ENCODE data around the gene MAPRE3. TPM values are rescaled to one million over a fixed set of nuclear protein-coding genes. Genes with fewer than 3 reads are reported as not detected.

MAPRE3 gene
- total RNA-seq, 2 experiments from 2014 or later = 1.00 to 1.3 TPM

DNA sequence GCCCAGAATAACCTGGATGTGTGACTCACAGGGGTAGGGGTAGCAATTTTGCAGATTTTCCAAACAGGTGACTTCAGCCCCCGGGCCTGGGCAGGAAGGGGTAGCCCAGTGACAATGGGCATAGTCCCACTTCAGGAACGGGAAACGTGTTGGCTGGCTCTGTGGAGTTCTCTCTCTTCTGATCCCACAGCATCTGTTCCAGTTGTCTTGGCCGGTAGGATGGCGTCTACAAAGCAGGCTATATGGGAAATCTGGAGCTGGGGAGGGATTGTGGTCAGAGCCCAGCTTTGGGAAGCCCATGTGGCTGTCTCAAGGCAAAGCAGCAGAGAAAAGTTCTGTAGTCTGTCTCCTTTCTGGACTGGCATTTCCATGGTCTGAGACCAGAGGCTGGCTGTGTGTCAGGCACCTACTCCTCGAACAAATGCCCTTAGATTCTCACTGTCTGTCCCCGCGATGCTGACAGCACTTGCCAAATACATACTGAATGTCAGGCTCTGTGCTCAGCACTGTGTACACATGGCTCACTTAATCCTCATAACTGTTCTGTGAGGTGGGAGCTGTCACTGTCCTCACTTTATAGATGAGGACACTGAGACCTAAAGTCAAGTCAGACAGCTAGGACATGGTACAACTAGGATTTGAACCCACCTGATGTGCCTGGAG is 44.5 kb downstream of the MAPRE3 start:
- ChIA-PET CTCF (interaction anchor here (0.5 to 3.5 kb wide), 3 partner anchors 46 to 966 kb away, joined by 3 to 40 read pairs (median 4); no protein-coding TSS in a partner anchor), POLR2A (no interaction called here)
- H3K36me3 Mint-ChIP-seq (ENCODE audit: low read depth) = no peaks in the 10 kb centered on the region
- H3K27me3 Mint-ChIP-seq = peaks cover 2% of the 10 kb centered on the region
- DNase-seq = no peak
- H3K4me3 Mint-ChIP-seq = no peak overlapping the region
- peaks cover 9% of the 10 kb centered on the region for H3K4me1 Mint-ChIP-seq
- H3K9me3 Mint-ChIP-seq = no peaks in the 10 kb centered on the region
- H3K27ac Mint-ChIP-seq = no peak overlapping the region

DNA sequence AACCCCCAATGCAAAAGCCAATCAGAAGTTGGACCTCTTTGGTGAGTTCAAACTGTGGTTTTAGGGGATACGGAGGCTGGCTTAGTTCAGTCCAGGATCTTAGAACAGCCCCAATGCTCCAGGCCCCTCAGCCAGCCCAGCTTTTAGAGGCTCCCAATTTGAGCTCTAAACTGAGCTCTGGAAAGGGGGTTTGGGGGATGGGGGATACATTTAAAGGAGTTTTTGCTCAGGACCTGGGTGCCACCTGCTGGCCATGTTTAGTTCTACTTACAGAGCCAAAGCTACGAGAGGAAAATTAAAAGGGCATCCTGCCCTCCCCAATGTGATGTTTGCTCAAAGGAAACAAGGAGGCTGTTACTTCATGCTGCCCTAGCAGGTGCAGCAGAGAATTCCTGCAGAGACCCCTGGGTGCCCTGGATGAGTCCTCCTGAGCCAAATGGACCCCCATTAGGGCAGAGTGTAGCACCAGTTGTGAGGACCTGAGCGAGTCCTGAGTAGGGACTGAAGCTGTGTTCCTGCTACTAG is 46.4 kb downstream of the MAPRE3 start:
- Mint-ChIP-seq H3K9me3 (no peaks in the 10 kb centered on the region), H3K27me3 (no peaks in the 10 kb centered on the region), H3K27ac (no peak overlapping the region), H3K36me3 (ENCODE audit: low read depth) (no peaks in the 10 kb centered on the region), H3K4me1 (peaks cover 5% of the 10 kb centered on the region), H3K4me3 (no peak overlapping the region)
- peak; percentile 61 for DNase-seq
- CTCF ChIA-PET = interaction anchor here (0.6 to 3.5 kb wide), 26 partner anchors 9 to 1291 kb away, joined by 3 to 40 read pairs (median 4); no protein-coding TSS in a partner anchor
- POLR2A ChIA-PET = interaction anchor here (0.6 kb wide), 1 partner anchor 23 kb away, joined by 3 read pairs; no protein-coding TSS in a partner anchor

DNA sequence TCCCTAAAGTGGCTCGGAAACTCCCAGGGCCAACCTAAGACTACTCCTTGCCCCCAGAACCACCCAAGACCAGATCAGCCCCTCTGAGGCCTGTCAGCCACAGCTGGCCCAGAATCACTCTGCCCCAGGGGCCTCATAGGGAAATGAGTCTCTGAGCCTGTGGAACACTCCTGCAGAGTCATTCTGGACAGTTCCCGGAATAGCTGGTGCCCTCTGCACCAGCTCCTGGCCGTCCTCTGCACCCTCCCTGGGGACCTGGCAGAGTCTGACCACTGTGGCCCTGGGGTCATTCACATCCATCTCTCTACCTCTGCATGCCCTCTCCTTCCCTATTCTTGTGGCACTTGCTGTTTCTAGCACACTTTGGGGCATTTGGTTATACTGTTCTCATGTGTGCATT is 47.7 kb downstream of the MAPRE3 start:
- POLR2A ChIA-PET = interaction anchor here (0.6 kb wide), 1 partner anchor 42 kb away, joined by 3 read pairs; no protein-coding TSS in a partner anchor
- no peak overlapping the region for H3K27ac Mint-ChIP-seq
- H3K36me3 Mint-ChIP-seq (ENCODE audit: low read depth) = no peaks in the 10 kb centered on the region
- no peak for DNase-seq
- no peaks in the 10 kb centered on the region for H3K9me3 Mint-ChIP-seq
- H3K4me1 Mint-ChIP-seq = peaks cover 5% of the 10 kb centered on the region
- H3K27me3 Mint-ChIP-seq = no peaks in the 10 kb centered on the region
- no peak overlapping the region for H3K4me3 Mint-ChIP-seq
- CTCF ChIA-PET = interaction anchor here (0.6 to 3.5 kb wide), 3 partner anchors 56 to 271 kb away, joined by 3 to 40 read pairs (median 4); no protein-coding TSS in a partner anchor

DNA sequence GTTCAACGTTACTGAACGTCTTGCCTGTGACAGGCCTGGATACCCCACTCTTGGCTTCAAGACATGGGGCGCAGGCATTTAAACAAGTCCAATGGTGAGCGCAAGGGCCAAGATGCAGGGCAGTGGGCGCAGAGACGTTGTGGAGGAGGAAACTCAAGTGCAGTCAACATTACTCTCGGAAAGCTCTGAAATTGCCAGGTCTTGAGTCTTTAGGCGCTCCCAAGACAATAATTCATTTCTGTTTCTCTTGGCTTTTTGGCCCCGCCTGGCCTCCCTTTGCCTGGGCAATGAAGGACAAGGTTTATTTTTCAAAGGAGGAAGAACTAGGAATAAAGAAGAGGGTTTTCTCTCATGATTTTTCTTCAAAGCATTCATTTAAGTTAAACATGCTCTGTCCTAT is 49.0 kb downstream of the MAPRE3 start:
- Mint-ChIP-seq H3K36me3 (ENCODE audit: low read depth) (no peaks in the 10 kb centered on the region), H3K4me1 (peaks cover 5% of the 10 kb centered on the region), H3K4me3 (no peak overlapping the region), H3K9me3 (no peaks in the 10 kb centered on the region), H3K27me3 (no peaks in the 10 kb centered on the region), H3K27ac (no peak overlapping the region)
- ChIA-PET CTCF (no interaction called here), POLR2A (no interaction called here)
- no peak for DNase-seq

DNA sequence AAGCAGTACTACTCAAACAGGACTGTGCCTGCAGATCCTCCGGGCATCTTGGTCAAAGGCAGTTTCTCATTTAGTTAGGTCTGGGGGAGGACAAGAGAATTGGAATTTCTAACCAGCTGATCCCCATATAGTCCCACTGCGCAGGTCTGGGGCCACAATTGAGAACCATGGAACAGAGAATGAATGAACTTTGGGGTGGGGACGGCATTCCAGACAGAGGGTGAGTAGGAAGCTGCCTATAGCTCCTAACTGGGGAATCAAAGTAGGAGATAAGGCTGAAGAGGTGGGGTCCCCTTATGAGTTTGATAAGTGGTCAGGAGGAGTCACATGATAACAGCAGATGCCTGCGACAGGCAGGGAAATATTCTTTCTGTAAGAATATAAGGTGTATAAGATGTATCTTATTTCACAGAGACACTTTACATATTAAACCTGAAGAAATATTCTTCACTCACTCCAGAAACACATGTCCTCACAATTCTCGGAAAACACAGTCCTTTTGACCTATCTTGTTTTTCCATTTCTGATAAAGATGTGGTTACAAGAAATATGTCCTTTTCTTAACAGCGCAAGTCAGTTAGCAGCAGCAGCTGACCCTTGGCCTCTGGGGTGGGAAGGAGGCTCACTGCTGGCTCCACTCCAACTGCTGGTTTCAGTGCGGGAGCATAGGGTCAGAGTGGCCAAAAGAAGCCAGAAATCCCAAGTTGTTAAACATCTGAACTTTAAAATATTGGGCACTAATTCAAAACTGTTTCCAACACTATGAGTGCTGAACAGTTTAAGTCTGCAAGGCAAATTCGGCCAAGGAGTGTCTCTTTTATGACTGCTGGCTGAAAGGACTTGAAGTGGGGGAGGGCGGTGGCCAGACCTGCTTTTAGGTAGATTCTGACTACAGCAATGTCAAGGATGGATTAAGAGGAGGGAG is 49.8 kb downstream of the MAPRE3 start:
- DNase-seq = no peak
- peaks cover 5% of the 10 kb centered on the region for H3K4me1 Mint-ChIP-seq
- ChIA-PET POLR2A (no interaction called here), CTCF (no interaction called here)
- no peak overlapping the region for H3K27ac Mint-ChIP-seq
- H3K4me3 Mint-ChIP-seq = no peak overlapping the region
- no peaks in the 10 kb centered on the region for H3K27me3 Mint-ChIP-seq
- H3K9me3 Mint-ChIP-seq = no peaks in the 10 kb centered on the region
- H3K36me3 Mint-ChIP-seq (ENCODE audit: low read depth) = no peaks in the 10 kb centered on the region

DNA sequence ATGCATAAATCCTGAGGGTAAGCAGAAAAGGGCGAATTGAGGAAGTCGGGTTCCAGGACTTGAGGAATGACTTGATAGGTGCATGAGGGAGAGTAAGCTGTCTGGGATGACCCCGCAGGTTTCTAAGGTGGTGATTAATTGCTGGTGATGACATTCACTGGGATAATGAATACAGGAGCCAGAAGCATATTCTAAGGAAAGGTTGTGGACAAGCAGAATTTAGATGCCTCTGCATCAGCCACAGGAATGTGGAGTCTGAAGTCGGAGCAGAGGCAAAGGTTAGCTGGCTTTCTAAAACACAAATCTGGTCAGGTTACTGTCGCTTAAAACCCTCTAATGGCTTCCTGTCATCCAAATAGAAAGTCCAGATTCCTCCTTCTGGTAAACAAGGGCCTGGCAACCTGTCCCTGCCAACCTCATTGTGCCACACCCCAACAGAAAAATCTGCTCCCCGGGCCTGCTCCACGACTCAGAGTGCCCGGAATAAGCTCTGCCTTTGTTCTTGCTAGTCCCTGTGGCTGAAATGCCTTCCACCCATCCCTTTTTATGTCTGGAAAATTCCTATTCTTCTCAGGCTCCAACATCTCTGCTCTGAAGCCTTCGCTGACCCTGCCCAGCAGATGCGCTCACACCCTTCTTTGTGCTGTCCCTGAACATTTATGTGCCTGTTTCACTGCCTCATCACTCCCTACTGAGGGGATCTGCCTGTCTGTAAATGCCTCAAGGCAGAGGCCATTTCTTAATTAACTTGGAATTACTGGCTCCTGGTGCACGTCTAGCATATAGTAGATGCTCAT is 51.0 kb downstream of the MAPRE3 start:
- Mint-ChIP-seq H3K27ac (no peak overlapping the region), H3K9me3 (no peaks in the 10 kb centered on the region), H3K36me3 (ENCODE audit: low read depth) (no peaks in the 10 kb centered on the region), H3K4me1 (no peaks in the 10 kb centered on the region), H3K4me3 (no peak overlapping the region), H3K27me3 (no peaks in the 10 kb centered on the region)
- POLR2A ChIA-PET = no interaction called here
- no peak for DNase-seq
- CTCF ChIA-PET = interaction anchor here (0.7 to 1.6 kb wide), 2 partner anchors 18 to 46 kb away, joined by 3 to 5 read pairs; no protein-coding TSS in a partner anchor

DNA sequence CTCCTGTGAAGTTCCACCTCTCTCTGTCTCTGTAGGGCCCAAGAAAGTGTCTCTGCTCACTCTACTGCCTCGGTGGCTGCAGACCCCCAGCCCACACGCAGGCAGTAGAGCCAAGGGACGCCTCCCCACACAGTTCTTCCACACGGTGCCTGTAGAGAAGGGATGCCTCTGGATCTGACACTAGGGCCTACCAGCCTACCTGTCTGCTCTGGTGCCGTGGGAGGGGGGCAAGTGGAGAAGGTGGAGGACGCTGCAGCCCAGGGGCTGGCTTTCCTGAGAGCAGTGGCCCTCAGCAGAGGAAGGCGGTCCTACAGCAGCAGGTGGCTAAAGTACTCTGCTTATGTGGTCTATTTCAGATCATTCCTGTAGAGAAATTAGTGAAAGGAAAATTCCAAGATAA is 53.3 kb downstream of the MAPRE3 start:
- ChIA-PET POLR2A (interaction anchor here (0.7 kb wide), 1 partner anchor 129 kb away, joined by 3 read pairs; no protein-coding TSS in a partner anchor), CTCF (no interaction called here)
- Mint-ChIP-seq H3K36me3 (ENCODE audit: low read depth) (peaks cover 1% of the 10 kb centered on the region), H3K27ac (no peak overlapping the region), H3K4me1 (peaks cover 5% of the 10 kb centered on the region), H3K9me3 (no peaks in the 10 kb centered on the region), H3K4me3 (no peak overlapping the region), H3K27me3 (no peaks in the 10 kb centered on the region)
- DNase-seq = no peak

DNA sequence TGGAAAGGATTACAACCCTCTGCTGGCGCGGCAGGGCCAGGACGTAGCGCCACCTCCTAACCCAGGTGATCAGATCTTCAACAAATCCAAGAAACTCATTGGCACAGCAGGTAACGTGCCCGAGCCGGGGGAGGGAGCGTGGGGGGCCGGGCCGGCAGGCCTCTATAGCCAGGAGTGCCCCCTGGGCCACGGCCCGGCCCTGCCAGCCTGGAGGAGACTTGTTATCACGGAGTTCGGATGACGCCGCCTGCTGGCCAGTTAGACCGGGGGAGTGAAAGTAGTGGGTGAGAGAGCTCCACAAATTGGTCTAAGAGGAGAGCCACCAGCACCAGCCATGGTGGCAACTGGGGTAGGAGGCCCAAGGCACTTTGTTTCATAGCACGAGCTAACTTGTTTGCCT is 53.8 kb downstream of the MAPRE3 start:
- CTCF ChIA-PET = interaction anchor here (0.7 to 1.9 kb wide), 2 partner anchors 12 to 63 kb away, joined by 5 to 7 read pairs; no protein-coding TSS in a partner anchor
- H3K4me3 Mint-ChIP-seq = no peak overlapping the region
- POLR2A ChIA-PET = no interaction called here
- H3K9me3 Mint-ChIP-seq = no peaks in the 10 kb centered on the region
- DNase-seq = no peak
- no peaks in the 10 kb centered on the region for H3K27me3 Mint-ChIP-seq
- no peak overlapping the region for H3K27ac Mint-ChIP-seq
- H3K36me3 Mint-ChIP-seq (ENCODE audit: low read depth) = peaks cover 1% of the 10 kb centered on the region
- peaks cover 7% of the 10 kb centered on the region for H3K4me1 Mint-ChIP-seq

DNA sequence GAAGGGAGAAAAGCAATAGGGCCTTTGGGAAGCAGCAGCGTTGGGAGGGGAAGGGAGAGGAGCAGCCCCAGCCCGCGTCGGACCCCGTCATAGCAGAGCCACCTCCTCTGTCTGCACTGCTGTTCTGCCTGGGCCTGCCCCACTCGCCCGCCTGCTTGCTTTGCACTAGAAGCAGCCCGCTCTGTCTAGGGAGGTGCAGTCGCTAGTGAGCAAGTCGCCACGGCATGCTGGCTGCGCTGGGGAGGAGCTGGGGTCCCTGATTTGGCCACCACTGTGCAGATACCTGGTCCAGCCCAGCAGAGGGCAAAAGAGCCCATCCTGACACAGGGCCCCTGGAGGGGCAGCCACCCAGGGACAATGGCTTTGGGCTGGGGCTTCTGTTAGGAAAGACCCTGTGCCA is 54.4 kb downstream of the MAPRE3 start:
- Mint-ChIP-seq H3K4me1 (peaks cover 11% of the 10 kb centered on the region), H3K4me3 (no peak overlapping the region), H3K36me3 (ENCODE audit: low read depth) (peaks cover 1% of the 10 kb centered on the region), H3K9me3 (no peaks in the 10 kb centered on the region), H3K27ac (no peak overlapping the region), H3K27me3 (no peaks in the 10 kb centered on the region)
- POLR2A ChIA-PET = no interaction called here
- CTCF ChIA-PET = interaction anchor here (0.7 to 1.9 kb wide), 3 partner anchors 13 to 279 kb away, joined by 5 to 7 read pairs (median 7); no protein-coding TSS in a partner anchor
- DNase-seq = no peak

DNA sequence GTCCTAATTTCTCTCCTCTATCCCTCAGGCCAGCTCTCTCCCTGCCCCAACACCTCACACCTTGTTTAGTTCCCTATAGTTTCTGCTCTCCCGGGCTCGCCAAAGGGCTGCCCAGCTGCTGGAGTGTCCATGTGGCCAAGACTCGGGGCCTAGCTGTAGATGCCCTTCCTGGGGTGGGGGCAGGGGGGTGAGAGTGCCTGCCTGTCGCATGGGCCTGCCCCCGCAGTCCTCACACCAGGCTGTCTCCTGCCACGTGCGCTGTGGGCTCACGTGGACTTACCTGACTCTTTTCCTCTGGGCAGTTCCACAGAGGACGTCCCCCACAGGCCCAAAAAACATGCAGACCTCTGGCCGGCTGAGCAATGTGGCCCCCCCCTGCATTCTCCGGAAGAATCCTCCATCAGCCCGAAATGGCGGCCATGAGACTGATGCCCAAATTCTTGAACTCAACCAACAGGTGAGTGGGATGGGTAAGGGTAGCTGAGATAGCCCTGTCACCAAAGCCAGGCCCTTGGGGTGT is 54.9 kb downstream of the MAPRE3 start:
- Mint-ChIP-seq H3K4me3 (no peak overlapping the region), H3K4me1 (peaks cover 14% of the 10 kb centered on the region), H3K9me3 (no peaks in the 10 kb centered on the region), H3K27me3 (no peaks in the 10 kb centered on the region), H3K36me3 (ENCODE audit: low read depth) (peaks cover 4% of the 10 kb centered on the region), H3K27ac (no peak overlapping the region)
- no peak for DNase-seq
- ChIA-PET POLR2A (no interaction called here), CTCF (interaction anchor here (1.4 to 2.0 kb wide), 3 partner anchors 9 to 278 kb away, joined by 5 to 7 read pairs (median 7); no protein-coding TSS in a partner anchor)

DNA sequence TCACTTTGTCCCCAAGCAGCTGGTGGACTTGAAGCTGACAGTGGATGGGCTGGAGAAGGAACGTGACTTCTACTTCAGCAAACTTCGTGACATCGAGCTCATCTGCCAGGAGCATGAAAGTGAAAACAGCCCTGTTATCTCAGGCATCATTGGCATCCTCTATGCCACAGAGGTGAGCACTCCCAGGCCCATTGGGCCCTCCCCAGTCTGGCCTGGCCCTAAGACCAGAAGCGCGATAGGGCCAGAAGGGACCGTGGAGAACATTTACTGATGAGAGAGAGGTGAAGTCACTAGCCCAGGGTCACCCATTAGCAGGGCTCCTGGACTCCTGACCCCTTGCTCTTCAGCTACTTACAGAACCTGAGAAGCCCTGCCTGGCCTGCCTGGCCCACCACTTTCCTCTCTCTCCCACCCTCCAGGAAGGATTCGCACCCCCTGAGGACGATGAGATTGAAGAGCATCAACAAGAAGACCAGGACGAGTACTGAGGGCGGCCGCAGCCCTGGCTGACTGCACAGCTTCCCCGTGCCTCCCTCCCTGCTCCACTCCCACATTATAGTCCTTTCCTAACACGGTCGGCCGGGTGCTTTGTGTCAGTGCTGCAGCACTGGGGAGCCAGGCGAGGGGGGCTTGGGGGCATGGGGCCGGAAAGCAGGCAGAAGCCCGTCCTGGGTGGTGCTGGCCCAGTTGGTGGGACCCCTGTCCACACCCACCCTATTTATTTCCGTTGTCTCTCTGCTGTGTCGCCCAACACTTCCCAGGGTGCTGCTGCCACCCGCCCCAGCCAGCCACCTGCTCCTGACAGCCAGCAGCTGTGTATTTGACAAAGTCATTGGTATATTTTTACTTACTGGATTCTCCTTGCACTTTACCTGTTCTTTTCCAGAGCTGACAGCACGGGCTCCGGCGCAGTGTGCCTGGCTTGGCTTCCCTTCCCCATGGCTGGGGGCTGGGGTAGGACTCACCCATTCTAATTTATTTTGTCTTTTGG is 55.7 kb downstream of the MAPRE3 start:
- H3K36me3 Mint-ChIP-seq (ENCODE audit: low read depth) = peaks cover 5% of the 10 kb centered on the region
- ChIA-PET POLR2A (no interaction called here), CTCF (interaction anchor here (1.4 to 2.0 kb wide), 3 partner anchors 9 to 277 kb away, joined by 5 to 7 read pairs (median 7); no protein-coding TSS in a partner anchor)
- DNase-seq = no peak
- H3K27me3 Mint-ChIP-seq = no peaks in the 10 kb centered on the region
- H3K4me1 Mint-ChIP-seq = peaks cover 20% of the 10 kb centered on the region
- no peak overlapping the region for H3K4me3 Mint-ChIP-seq
- no peaks in the 10 kb centered on the region for H3K9me3 Mint-ChIP-seq
- no peak overlapping the region for H3K27ac Mint-ChIP-seq

All from activated CD4-positive, alpha-beta T cell treated with anti-CD3 and anti-CD28 coated beads, Interleukin-2, amount 10 ng/mL, durations not matched to agents 7 days and 5 days (primary cell).